Fibroblast of upper back skin (primary cell): ENCODE data around the gene SERPINA3.
"Not testable (repeated sequence)": the region's sequence is repeated elsewhere in the genome, so short reads cannot be mapped to it uniquely, and the experiment has no call there.

ENCODE experiments used
- DNase-seq: peaks from one replicate; pipeline ENCODE4 v3.0.0-alpha.2; 2013

The SERPINA3 gene

GRCh38 chr14:94584591-94585280 lies 27.5 kb upstream of the SERPINA3 start:
- DNase-seq, result no peak

DNA sequence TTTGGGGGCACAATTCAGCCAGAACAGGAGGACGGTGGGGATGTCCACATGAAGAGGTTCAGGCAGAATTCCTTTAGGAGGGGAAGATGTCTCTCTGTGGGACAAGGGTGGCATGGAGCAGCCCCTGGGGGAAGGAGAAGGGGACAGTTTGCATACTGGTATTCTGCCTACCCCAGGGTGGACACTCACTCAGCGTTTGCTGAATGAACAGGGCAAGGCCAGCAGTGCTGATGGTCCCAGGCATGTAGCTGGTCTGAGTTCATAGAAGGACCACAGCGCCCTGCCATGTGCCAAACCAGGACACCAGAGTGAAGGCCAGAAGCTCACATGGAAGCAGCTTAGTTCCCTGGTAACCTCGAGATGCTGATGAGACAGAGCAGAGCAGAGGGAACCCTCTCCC lies 25.6 kb upstream of the SERPINA3 start:
- DNase-seq, result no peak

DNA sequence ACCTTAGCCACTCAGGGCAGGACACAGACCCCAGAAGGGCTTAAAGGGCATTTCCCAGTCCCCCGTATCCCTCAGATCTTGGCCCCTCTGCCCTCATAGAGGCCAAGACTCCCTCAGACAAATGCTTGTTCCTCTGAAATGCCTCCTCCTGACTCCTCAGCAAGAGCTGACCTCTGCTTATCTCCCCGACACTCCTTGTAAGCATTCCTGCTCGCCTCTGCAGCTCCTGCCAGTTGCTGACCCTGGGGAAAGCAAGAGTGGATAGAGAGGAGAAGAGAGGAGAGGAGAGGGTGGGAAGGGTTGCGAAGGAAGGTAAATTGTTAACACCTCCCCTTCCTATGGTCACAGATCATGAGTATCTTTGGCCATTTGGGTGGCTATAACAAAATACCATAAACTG lies 23.9 kb upstream of the SERPINA3 start:
- no peak for DNase-seq

DNA sequence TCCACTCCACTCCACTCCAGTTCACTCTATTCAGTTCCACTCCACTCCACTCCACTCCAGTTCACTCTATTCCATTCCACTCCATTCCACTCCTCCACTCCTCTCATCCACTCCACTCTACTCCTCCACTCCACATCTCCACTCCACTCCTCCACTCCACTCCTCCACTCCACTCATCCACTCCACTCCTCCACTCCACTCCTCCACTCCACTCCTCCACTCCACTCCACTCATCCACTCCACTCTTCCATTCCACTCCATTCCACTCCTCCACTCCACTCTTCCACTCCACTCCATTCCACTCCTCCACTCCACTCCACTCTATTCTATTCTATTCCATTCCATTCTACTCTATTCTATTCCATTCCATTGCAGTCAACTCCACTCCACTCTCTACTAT lies 21.1 kb upstream of the SERPINA3 start:
- no peak for DNase-seq

GRCh38 chr14:94591871-94592270 lies 20.3 kb upstream of the SERPINA3 start:
- no peak for DNase-seq

- DNase-seq, result no peak
Measured at GRCh38 chr14:94592457-94592856, 19.7 kb upstream of the SERPINA3 start.

DNA sequence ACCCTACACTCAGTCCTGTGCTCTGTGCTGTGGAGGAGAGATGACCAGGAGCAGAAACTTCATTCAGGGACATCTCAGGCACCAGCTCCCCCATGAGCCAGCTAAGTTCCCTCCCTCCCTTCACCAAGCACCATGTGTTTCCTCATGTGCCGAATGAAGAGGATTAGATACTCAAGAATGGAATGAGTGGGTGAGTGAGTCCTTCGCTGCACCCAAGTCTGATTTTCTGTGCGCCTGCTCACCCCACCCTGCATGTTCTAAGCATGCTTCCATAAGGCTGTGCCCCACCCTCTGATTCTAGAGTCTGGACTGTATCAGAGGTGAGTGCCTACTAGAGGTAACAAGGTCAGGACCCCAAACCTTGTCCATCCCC lies 18.8 kb upstream of the SERPINA3 start:
- DNase-seq, result no peak

- DNase-seq, result no peak
Measured at GRCh38 chr14:94593749-94594431, 18.3 kb upstream of the SERPINA3 start.

GRCh38 chr14:94594441-94594840 lies 17.8 kb upstream of the SERPINA3 start:
- no peak for DNase-seq

GRCh38 chr14:94595912-94596311 lies 16.3 kb upstream of the SERPINA3 start:
- no peak for DNase-seq

DNA sequence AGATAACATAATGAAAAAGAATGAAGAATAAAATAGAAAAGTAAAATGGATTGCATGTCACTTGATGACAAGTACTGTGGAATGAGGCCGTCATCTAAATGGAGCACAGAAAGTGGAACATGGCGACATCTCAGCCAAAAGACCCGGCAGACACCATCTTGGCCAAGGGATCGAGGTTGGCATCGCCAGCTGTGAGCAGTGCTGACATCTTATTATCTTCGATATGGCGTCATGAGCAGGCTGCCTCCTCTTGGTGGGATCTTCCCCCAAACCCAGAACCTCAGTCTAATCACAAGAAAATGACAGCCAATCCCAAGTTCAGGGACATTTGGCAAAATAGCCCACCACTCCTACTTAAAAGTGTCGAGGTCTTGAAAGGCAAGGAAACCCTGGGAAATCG lies 15.8 kb upstream of the SERPINA3 start:
- DNase-seq, result no peak

GRCh38 chr14:94597788-94598187 lies 14.4 kb upstream of the SERPINA3 start:
- DNase-seq, result no peak

DNA sequence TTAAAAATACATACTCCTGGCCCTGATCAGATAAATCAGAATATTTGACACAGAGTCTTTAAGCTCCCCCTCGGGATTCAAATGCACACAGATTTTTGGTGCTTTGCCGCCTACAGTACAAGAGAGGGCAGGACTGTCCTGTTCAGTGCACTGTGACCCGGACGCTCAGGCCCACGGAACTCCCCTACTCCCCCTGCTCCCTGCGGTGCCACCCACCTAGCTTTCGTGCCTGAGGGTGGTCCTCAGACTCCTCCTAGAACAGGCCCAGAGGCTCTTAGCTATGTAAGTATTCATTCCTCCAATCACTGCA lies 13.7 kb upstream of the SERPINA3 start:
- no peak for DNase-seq

- peak; percentile 98 for DNase-seq
Measured at GRCh38 chr14:94598816-94599655, 13.2 kb upstream of the SERPINA3 start.

- no peak for DNase-seq
Measured at GRCh38 chr14:94599656-94600004, 12.6 kb upstream of the SERPINA3 start.

DNA sequence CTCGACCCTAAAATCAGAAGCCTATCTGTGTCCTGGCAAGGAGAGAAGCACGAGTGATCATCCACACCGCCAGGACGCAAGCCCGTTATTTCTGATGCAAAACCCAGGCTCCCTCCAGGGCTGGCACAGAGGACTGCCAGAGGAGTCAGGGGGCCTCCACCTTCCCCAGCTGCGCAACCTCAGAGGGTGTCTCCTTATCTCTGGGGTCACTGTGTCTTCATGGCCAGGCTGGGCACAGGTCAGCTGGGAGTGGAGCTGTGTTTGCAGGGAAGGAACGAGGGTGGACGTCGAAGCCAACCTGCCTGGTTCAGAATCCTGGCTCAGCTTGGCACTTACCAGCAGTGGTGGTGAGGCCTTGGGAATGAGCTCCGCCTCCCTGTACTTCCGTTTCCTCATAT lies 12.0 kb upstream of the SERPINA3 start:
- DNase-seq, result no peak

- DNase-seq, result peak; percentile 92
Measured at GRCh38 chr14:94601884-94602391, 10.3 kb upstream of the SERPINA3 start.

GRCh38 chr14:94602722-94603121 lies 9.5 kb upstream of the SERPINA3 start:
- DNase-seq, result no peak

DNA sequence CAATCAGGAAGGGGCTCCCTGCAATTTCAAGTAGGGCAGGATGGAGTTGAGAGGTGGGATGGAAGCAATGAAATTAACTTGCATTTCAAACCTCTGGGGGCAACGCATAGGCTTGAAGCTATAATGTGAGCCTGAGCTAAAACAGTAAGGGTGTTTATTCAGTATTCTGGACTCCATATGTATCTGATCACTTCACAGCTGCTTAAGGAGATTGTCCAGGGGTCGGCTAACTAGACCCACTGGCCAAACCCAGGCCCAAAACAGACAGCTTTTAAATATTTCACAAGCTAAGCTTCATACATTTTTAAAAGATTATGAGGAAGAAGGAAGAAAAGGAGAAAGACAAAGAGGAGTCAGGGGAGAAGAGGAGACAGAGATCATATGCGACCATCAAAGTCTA lies 6.8 kb upstream of the SERPINA3 start:
- no peak for DNase-seq

DNA sequence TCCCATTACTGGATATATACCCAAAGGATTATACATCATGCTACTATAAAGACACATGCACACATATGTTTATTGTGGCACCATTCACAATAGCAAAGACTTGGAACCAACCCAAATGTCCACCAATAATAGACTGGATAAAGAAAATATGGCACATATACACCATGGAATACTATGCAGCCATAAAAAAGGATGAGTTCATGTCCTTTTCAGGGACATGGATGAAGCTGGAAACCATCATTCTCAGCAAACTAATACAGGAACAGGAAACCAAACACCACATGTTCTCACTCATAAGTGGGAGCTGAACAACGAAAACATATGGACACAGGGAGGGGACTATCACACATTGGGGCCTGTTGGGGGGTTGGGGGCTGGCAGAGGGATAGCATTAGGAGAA lies 3.2 kb upstream of the SERPINA3 start:
- DNase-seq, result not testable (repeated sequence)

- DNase-seq, result no peak
Measured at GRCh38 chr14:94611179-94611578, 1.0 kb upstream of the SERPINA3 start.

- DNase-seq, result no peak
Measured at GRCh38 chr14:94612580-94613554, 676 bp downstream of the SERPINA3 start.
